ENCODE data around the gene SPTLC2. TPM values are rescaled to one million over a fixed set of nuclear protein-coding genes. Genes with fewer than 3 reads are reported as not detected.

SPTLC2 gene
- total RNA-seq, 2 experiments from 2014 or later = 23.7 to 30.2 TPM

GRCh38 chr14:77583657-77584056 is 32.8 kb downstream of the SPTLC2 start:
- ChIA-PET POLR2A (no interaction called here), CTCF (no interaction called here)
- H3K4me1 Mint-ChIP-seq (ENCODE audit: low read depth) = peaks cover 31% of the 10 kb centered on the region
- no peak overlapping the region for H3K27ac Mint-ChIP-seq
- H3K36me3 Mint-ChIP-seq (ENCODE audit: low read depth) = peaks cover 9% of the 10 kb centered on the region
- DNase-seq = no peak
- H3K9me3 Mint-ChIP-seq = no peaks in the 10 kb centered on the region
- no peak for TF ChIP-seq CTCF (IDR thresholded peaks at IDR 0.05)
- no peaks in the 10 kb centered on the region for H3K27me3 Mint-ChIP-seq
- no peak overlapping the region for H3K4me3 Mint-ChIP-seq
- ATAC-seq = no peak
- intact Hi-C loops (cut with micrococcal nuclease) = no loop called here

GRCh38 chr14:77582511-77582910 is 33.9 kb downstream of the SPTLC2 start:
- Mint-ChIP-seq H3K27me3 (no peaks in the 10 kb centered on the region), H3K9me3 (no peaks in the 10 kb centered on the region), H3K4me3 (no peak overlapping the region), H3K4me1 (ENCODE audit: low read depth) (peaks cover 25% of the 10 kb centered on the region), H3K27ac (no peak overlapping the region), H3K36me3 (ENCODE audit: low read depth) (peaks cover 9% of the 10 kb centered on the region)
- ChIA-PET CTCF (no interaction called here), POLR2A (no interaction called here)
- no peak for DNase-seq
- intact Hi-C loops (cut with micrococcal nuclease) = no loop called here
- no peak for ATAC-seq
- no peak for TF ChIP-seq CTCF (IDR thresholded peaks at IDR 0.05)

GRCh38 chr14:77580964-77581505 is 35.4 kb downstream of the SPTLC2 start:
- peaks cover 23% of the 10 kb centered on the region for H3K4me1 Mint-ChIP-seq (ENCODE audit: low read depth)
- intact Hi-C loops (cut with micrococcal nuclease) = no loop called here
- H3K4me3 Mint-ChIP-seq = no peak overlapping the region
- ChIA-PET POLR2A (interaction anchor here (1.4 kb wide), 1 partner anchor 15 kb away, joined by 3 read pairs; no protein-coding TSS in a partner anchor), CTCF (interaction anchor here (1.1 kb wide), 1 partner anchor 16 kb away, joined by 3 read pairs; no protein-coding TSS in a partner anchor)
- peak; percentile 94 for ATAC-seq
- peak overlapping the region; percentile 67 for H3K27ac Mint-ChIP-seq
- TF ChIP-seq CTCF (IDR thresholded peaks at IDR 0.05) = no peak
- H3K9me3 Mint-ChIP-seq = no peaks in the 10 kb centered on the region
- peak; percentile 24 for DNase-seq
- no peaks in the 10 kb centered on the region for H3K27me3 Mint-ChIP-seq
- H3K36me3 Mint-ChIP-seq (ENCODE audit: low read depth) = peaks cover 10% of the 10 kb centered on the region

GRCh38 chr14:77580477-77580876 is 36.0 kb downstream of the SPTLC2 start:
- DNase-seq (no peak), ATAC-seq (peak; percentile 9)
- Mint-ChIP-seq H3K4me1 (ENCODE audit: low read depth) (peaks cover 23% of the 10 kb centered on the region), H3K4me3 (no peak overlapping the region), H3K36me3 (ENCODE audit: low read depth) (peaks cover 11% of the 10 kb centered on the region), H3K9me3 (no peaks in the 10 kb centered on the region), H3K27ac (no peak overlapping the region), H3K27me3 (no peaks in the 10 kb centered on the region)
- TF ChIP-seq CTCF (IDR thresholded peaks at IDR 0.05) = no peak
- POLR2A ChIA-PET = interaction anchor here (1.4 kb wide), 1 partner anchor 15 kb away, joined by 3 read pairs; no protein-coding TSS in a partner anchor
- intact Hi-C loops (cut with micrococcal nuclease) = no loop called here
- CTCF ChIA-PET = interaction anchor here (1.1 to 1.3 kb wide), 2 partner anchors 15 to 28 kb away, joined by 3 read pairs; no protein-coding TSS in a partner anchor

- Mint-ChIP-seq H3K4me1 (ENCODE audit: low read depth) (peaks cover 23% of the 10 kb centered on the region), H3K36me3 (ENCODE audit: low read depth) (peaks cover 13% of the 10 kb centered on the region), H3K9me3 (no peaks in the 10 kb centered on the region), H3K4me3 (no peak overlapping the region), H3K27me3 (no peaks in the 10 kb centered on the region), H3K27ac (no peak overlapping the region)
- DNase-seq (no peak), ATAC-seq (no peak)
- intact Hi-C loops (cut with micrococcal nuclease) = no loop called here
- TF ChIP-seq CTCF (IDR thresholded peaks at IDR 0.05) = no peak
- ChIA-PET POLR2A (interaction anchor here (1.4 kb wide), 1 partner anchor 14 kb away, joined by 3 read pairs; no protein-coding TSS in a partner anchor), CTCF (interaction anchor here (1.3 to 1.4 kb wide), 2 partner anchors 13 to 28 kb away, joined by 3 read pairs; no protein-coding TSS in a partner anchor)
Observed at GRCh38 chr14:77579780-77580179, 36.7 kb downstream of the SPTLC2 start.
